Activated CD4-positive, alpha-beta T cell treated with anti-CD3 and anti-CD28 coated beads, Interleukin-2, amount 50 U/mL, for 4 hours (primary cell): ENCODE data around the gene LRRC8E.

ENCODE experiments used
- DNase-seq, 2 experiments: peaks; one replicate each; pipeline ENCODE4 v3.0.0-alpha.2; 2020

The LRRC8E gene

GRCh38 chr19:7933828-7934725 is 45.8 kb downstream of the LRRC8E start:
- DNase-seq = no peak

GRCh38 chr19:7934766-7935165 is 46.5 kb downstream of the LRRC8E start:
- no peak for DNase-seq

- no peak for DNase-seq
Observed at GRCh38 chr19:7940841-7941240, 52.5 kb downstream of the LRRC8E start.

- no peak for DNase-seq
Observed at GRCh38 chr19:7941895-7942596, 53.7 kb downstream of the LRRC8E start.

- DNase-seq = peak in 1 of 2 experiments; percentile 30
Observed at GRCh38 chr19:7942981-7943443, 54.7 kb downstream of the LRRC8E start.

- peak; percentile 98 for DNase-seq
Observed at GRCh38 chr19:7943444-7944176, 55.3 kb downstream of the LRRC8E start, which contains the start of gene TIMM44. TSS of gene TIMM44 (minus strand) at chr19:7943666. CDS start at chr19:7943651, 15 bp downstream.

GRCh38 chr19:7944177-7944761 is 56.0 kb downstream of the LRRC8E start:
- DNase-seq = peak; percentile 87 to 88

GRCh38 chr19:7947939-7948338 is 59.6 kb downstream of the LRRC8E start:
- DNase-seq = no peak
